Ecto neural progenitor cell (in vitro differentiated cells): ENCODE measurements around the gene IRF7.
"Not testable (repeated sequence)": the region's sequence is repeated elsewhere in the genome, so short reads cannot be mapped to it uniquely, and the experiment has no call there.

Experiments used
- DNase-seq: peaks from one replicate; pipeline ENCODE4 v3.0.0-alpha.2; 2018; ENCODE audit warnings: low spot score

The IRF7 gene

GRCh38 chr11:615504-616319 lies at the start of gene IRF7:
IRF7 (minus strand) TSS chr11:615950; CDS start chr11:615364, 586 bp downstream.
- DNase-seq, result peak; percentile 93

DNA sequence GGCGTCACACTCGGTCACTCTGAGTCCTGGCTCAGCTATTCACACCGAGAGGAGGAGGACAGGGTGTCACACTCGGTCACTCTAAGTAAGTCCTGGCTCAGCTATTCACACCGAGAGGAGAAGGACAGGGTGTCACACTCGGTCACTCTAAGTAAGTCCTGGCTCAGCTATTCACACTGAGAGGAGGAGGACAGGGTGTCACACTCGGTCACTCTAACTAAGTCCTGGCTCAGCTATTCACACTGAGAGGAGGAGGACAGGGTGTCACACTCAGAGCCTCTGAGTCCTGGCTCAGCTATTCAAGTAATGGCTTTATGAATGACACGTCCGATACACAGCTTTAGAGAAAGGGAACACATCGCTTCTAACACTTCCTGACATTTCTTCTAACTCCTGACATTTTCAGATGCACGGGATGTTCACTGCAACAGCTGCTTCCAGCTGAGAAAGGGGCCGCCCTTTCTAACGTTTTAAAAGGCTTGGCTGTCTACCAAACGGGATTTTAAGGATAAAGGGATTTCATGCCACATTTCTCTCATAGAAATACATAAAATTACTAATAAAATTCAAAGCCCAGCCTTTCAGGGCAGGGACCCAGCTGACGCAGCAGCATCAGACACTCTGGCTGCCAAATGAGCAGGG lies 49.4 kb upstream of the IRF7 start:
- DNase-seq, result no peak

- DNase-seq, result peak; percentile 73
Observed at GRCh38 chr11:662689-663274, 47.0 kb upstream of the IRF7 start.

DNA sequence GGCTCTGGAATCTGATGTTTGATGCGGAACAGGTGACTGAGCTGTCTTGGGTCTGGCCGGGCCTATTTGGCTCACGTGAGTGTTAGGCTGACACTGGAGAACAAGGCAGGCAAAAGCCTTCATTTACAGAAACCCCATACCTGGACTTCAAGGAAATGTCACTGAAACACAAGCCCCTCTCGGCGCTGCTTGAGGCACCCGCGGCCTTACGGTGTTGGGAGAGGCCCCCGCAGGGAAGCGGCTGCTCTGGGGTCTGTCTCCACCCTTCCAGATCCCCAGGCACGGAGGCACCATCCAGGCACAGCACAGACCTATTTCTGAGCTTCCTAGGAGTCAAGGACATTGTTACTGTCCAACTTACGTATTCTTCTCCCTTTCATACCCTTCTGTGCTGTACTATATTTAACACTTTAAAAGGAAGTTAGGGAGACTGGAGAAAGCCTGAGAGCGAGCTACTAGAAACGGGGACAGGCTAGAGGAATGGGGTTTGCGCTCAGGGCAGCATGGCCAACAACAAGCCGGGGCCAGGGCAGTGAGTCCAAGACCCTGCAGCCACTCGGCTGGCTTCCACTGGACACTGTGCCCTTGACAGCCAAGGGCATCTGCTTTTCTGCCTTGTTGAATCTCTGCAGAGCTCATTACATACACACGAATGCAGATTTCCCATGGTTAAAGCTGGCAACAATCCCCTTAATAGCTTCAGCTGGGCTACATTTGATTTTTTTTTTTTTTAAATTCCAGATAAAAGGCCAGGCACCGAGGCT lies 45.1 kb upstream of the IRF7 start:
- no peak for DNase-seq

- no peak for DNase-seq
Observed at GRCh38 chr11:660281-660680, 44.5 kb upstream of the IRF7 start.

DNA sequence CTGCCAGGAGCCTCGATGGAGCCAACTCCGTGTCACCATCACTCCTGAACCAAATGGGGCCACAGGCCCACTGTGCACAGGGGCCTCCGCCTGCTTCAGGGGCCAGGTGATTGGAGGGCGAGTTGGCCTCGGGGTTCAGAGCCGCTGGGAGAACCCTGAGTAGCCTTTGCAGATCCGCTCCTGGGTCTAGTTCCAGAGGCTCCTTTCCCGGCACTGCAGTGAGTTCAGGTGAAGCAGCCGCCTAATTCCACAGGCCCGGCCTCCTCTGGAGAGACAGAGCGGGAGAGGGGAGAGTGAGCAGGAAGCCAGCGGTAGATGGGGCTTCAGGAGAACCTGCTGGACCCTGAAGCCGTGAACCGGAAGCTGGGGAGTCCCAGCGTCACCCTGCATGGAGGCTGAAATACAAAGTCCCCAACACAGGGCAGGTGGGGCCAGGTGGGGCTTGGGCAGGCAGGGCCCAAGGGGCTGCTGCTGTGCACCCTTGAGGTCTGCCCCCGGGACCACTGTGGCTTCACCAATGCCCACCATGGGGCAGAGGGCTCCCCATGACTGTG lies 43.9 kb upstream of the IRF7 start:
- DNase-seq, result no peak

DNA sequence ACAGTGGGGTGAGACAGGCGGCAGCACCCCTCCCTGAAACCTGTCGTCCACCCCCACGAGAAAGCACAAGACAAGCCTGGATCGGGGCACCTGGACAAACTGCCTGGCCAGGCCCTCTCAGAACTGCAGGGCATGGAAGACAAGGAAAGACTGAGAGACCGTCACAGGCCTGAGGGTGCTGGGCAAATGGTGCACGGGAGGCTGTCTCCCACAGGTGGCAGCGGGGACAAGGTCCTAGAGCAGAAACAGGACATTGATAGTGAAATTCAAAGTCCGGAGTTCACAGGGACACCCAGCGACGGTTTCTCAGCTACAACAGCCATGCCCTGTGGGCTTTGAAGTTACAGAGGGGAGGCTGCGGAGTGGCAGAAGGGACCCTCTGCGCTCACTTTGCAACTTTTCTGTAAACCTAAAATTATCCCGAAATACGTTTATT lies 42.0 kb upstream of the IRF7 start:
- DNase-seq, result no peak

GRCh38 chr11:656866-657265 lies 41.1 kb upstream of the IRF7 start:
- DNase-seq, result no peak

GRCh38 chr11:656426-656825 lies 40.7 kb upstream of the IRF7 start:
- no peak for DNase-seq

GRCh38 chr11:655036-655726 lies 39.4 kb upstream of the IRF7 start:
- DNase-seq, result no peak

GRCh38 chr11:654444-654843 lies 38.7 kb upstream of the IRF7 start:
- DNase-seq, result not testable (repeated sequence)

DNA sequence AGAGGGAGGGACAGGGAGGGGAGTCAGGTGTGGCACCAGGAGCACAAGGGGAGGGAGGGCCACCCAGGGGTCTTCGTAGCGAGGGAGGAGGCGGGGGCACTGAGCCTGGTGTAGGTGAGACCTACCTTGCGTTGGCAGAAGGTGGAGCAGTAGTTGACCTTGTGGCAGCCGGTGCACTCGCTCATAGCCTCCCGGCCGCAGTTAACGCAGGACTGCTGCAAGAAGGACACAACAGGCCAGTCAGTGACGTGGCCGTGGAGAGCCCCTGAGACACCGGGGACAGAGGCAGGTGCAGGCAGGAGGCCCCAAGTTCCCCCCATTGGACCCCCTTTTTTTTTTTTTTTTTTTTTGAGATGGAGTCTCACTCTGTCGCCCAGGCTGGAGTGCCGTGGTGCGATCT lies 38.1 kb upstream of the IRF7 start:
- DNase-seq, result no peak

DNA sequence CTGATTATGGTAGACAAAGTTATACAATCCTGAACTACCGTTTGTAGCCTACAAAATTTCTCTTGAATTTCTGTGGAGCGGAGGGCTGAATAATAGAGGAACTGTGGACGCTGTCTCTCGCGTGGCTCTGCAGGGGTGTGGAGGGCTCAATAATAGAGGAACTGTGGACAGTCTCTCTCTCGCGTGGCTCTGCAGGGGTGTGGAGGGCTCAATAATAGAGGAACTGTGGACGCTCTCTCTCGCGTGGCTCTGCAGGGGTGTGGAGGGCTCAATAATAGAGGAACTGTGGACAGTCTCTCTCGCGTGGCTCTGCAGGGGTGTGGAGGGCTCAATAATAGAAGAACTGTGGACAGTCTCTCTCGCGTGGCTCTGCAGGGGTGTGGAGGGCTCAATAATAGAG lies 37.4 kb upstream of the IRF7 start:
- not testable (repeated sequence) for DNase-seq

- DNase-seq, result no peak
Observed at GRCh38 chr11:650482-650881, 34.7 kb upstream of the IRF7 start.

DNA sequence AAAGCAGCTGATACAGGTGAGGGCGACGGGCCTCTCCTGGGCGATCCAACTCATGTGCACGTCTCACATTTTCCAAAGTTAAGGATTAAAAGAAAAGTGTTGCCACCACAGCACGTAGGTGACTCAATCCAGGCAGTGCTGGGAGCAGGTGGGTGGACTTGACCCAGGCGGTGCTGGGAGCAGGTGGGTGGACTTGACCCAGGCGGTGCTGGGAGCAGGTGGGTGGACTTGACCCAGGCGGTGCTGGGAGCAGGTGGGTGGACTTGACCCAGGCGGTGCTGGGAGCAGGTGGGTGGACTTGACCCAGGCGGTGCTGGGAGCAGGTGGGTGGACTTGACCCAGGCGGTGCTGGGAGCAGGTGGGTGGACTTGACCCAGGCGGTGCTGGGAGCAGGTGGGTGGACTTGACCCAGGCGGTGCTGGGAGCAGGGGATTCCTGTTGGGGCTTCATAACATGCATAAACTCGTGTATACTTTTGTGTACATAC lies 32.0 kb upstream of the IRF7 start:
- DNase-seq, result not testable (repeated sequence)

- DNase-seq, result no peak
Observed at GRCh38 chr11:646214-646613, 30.5 kb upstream of the IRF7 start.

DNA sequence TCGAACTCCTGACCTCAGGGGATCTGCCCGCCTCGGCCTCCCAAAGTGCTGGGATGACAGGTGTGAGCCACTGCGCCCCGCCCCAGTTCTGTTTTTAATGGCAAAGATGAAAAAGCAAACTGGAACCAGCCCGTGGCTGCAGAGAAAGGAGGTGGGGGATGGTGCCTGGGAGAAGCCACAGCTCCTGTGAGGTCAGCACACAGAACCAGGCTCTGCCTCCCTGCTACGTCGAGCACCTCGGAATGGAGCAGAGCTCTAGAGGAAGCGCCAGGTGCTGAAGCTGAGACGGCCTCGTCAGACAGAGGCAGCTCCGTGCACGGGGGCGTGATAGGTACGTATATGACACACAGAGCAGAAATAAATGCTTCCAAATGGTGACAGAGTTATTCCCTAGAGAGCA lies 29.8 kb upstream of the IRF7 start:
- DNase-seq, result no peak

DNA sequence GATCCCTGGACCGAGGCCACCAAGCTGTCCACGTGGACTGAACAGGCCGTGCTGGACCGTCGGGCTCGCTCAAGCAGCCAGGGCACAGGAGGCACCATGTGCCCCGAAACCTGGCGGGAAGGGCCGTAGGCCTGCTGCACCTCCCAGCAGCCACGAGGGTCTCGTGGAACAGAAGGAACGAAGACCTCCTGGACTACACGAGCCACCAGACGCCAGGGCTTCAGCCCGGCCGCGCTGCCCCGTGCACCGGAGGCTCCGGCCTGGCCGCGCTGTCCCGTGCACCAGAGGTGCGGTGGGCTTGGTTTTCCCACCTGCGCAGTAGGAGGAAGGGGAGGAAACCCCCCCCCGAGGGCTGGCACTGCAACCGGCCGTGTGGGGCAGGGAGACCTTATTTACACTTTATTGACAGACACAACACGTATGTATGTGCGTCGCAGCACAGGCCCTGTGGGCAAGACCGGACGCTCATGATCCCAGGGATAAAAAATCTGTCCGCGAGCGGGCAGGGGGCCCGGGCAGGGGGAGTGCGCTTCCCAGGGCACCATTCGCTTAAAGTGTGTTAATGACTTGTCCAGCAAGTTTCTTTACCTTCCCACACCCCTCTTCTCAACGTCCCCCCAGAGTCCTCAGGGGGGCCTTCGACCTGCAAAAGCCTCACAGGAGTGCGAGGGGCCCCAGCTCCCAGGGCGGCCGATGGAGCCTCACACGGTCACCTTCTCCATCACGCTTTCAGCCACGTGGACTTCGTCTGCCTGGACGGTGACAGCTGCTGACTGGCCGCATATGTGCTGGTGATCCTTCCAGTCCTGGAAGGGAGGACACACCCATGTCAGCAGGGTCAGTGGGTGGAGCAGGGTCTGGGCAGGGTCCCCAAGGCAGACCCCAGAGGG lies 28.3 kb upstream of the IRF7 start:
- no peak for DNase-seq

DNA sequence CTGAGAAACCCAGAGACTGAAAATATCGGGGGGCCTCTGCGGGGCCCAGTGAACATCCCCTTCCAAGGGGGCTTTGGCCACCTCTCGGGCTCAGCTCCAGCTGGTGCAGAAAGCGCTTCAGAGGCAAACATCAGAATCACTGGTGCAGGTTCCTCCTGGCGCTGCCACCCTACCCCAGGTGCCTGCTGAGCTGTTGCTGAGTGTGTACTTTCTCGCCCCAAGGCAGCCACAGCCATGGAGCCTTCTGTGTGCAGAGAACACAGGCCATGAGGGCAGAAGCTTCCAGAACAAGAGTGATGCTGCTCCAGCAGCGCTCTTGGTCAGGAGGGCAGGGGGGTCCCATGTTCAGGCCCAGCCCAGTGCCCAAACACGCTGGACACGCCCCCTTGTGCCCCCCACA lies 27.6 kb upstream of the IRF7 start:
- no peak for DNase-seq

GRCh38 chr11:641806-642370 lies 26.1 kb upstream of the IRF7 start:
- no peak for DNase-seq
